MG63 (cell line): ENCODE results near the gene SSUH2. TPM values are rescaled to one million over a fixed set of nuclear protein-coding genes. Genes with fewer than 3 reads are reported as not detected.

Experiments
- DNase-seq: peaks from one replicate; pipeline ENCODE4 v3.0.0-alpha.2; 2020
- H3K27me3 ChIP-seq: fragments of 250-450 bp; sonication (Bioruptor Pico); 2 replicates; pipeline ENCODE4 v1.5.1; 2020; ENCODE audit warnings: mild to moderate bottlenecking, moderate library complexity
- H3K36me3 ChIP-seq: fragments of 250-450 bp; sonication (Bioruptor Pico); 2 replicates; pipeline ENCODE4 v1.5.1; 2020; ENCODE audit warnings: mild to moderate bottlenecking, moderate library complexity
- H3K4me3 ChIP-seq: fragments of 250-450 bp; sonication (Bioruptor Pico); 2 replicates; pipeline ENCODE4 v1.5.1; 2020; ENCODE audit warnings: mild to moderate bottlenecking, moderate library complexity
- H3K9me3 ChIP-seq: fragments of 250-450 bp; sonication (Bioruptor Pico); 2 replicates; pipeline ENCODE4 v1.5.1; 2020; ENCODE audit warnings: mild to moderate bottlenecking, moderate library complexity
- total RNA-seq: library from RNA; depleted of rRNA; stranded (reverse); fragments of >200 nt; shearing (Covaris generic); gene quantifications from 2 replicates; pipeline ENCODE4 v1.2.3, GENCODE V29; 2014; ENCODE audit warnings: low replicate concordance

Gene SSUH2
- total RNA-seq, 1 experiment from 2014 or later: not detected

- Histone ChIP-seq H3K9me3 (no peaks in the 10 kb centered on the region), H3K4me3 (no peak overlapping the region), H3K36me3 (no peaks in the 10 kb centered on the region), H3K27me3 (no peaks in the 10 kb centered on the region)
- DNase-seq: peak; percentile 85
Observed at GRCh38 chr3:8629151-8630021, 15.2 kb downstream of the SSUH2 start.

- Histone ChIP-seq H3K4me3 (no peak overlapping the region), H3K36me3 (no peaks in the 10 kb centered on the region), H3K27me3 (no peaks in the 10 kb centered on the region), H3K9me3 (no peaks in the 10 kb centered on the region)
- DNase-seq: no peak
Observed at GRCh38 chr3:8627949-8628348, 16.6 kb downstream of the SSUH2 start.

- H3K4me3 ChIP-seq: no peak overlapping the region
- no peaks in the 10 kb centered on the region for H3K36me3 ChIP-seq
- H3K27me3 ChIP-seq: no peaks in the 10 kb centered on the region
- no peak for DNase-seq
- no peaks in the 10 kb centered on the region for H3K9me3 ChIP-seq
Observed at GRCh38 chr3:8627201-8627940, 17.2 kb downstream of the SSUH2 start.

GRCh38 chr3:8625991-8626390 is 18.6 kb downstream of the SSUH2 start:
- H3K9me3 ChIP-seq: no peaks in the 10 kb centered on the region
- H3K36me3 ChIP-seq: no peaks in the 10 kb centered on the region
- no peaks in the 10 kb centered on the region for H3K27me3 ChIP-seq
- DNase-seq: peak; percentile 3
- H3K4me3 ChIP-seq: no peak overlapping the region

- no peak for DNase-seq
- no peaks in the 10 kb centered on the region for H3K27me3 ChIP-seq
- H3K4me3 ChIP-seq: no peak overlapping the region
- H3K36me3 ChIP-seq: no peaks in the 10 kb centered on the region
- H3K9me3 ChIP-seq: no peaks in the 10 kb centered on the region
Observed at GRCh38 chr3:8624612-8625011, 20.0 kb downstream of the SSUH2 start.

- no peak overlapping the region for H3K4me3 ChIP-seq
- DNase-seq: no peak
- H3K9me3 ChIP-seq: no peaks in the 10 kb centered on the region
- no peaks in the 10 kb centered on the region for H3K36me3 ChIP-seq
- H3K27me3 ChIP-seq: no peaks in the 10 kb centered on the region
Observed at GRCh38 chr3:8623741-8624140, 20.9 kb downstream of the SSUH2 start.

GRCh38 chr3:8622873-8623691 is 21.5 kb downstream of the SSUH2 start:
- peak; percentile 39 for DNase-seq

GRCh38 chr3:8621872-8622271 is 22.7 kb downstream of the SSUH2 start:
- Histone ChIP-seq H3K9me3 (no peaks in the 10 kb centered on the region), H3K27me3 (no peaks in the 10 kb centered on the region), H3K36me3 (no peaks in the 10 kb centered on the region), H3K4me3 (no peak overlapping the region)
- peak; percentile 40 for DNase-seq

More at GRCh38 chr3:8622873-8623691, 21.5 kb downstream of the SSUH2 start:
- H3K36me3 ChIP-seq: no peaks in the 10 kb centered on the region
- no peak overlapping the region for H3K4me3 ChIP-seq
- H3K9me3 ChIP-seq: no peaks in the 10 kb centered on the region
- H3K27me3 ChIP-seq: no peaks in the 10 kb centered on the region

GRCh38 chr3:8621141-8621540 is 23.5 kb downstream of the SSUH2 start:
- no peaks in the 10 kb centered on the region for H3K27me3 ChIP-seq
- H3K9me3 ChIP-seq: no peaks in the 10 kb centered on the region
- DNase-seq: no peak
- no peaks in the 10 kb centered on the region for H3K36me3 ChIP-seq
- H3K4me3 ChIP-seq: no peak overlapping the region

- no peaks in the 10 kb centered on the region for H3K9me3 ChIP-seq
- no peaks in the 10 kb centered on the region for H3K27me3 ChIP-seq
- H3K4me3 ChIP-seq: no peak overlapping the region
- H3K36me3 ChIP-seq: no peaks in the 10 kb centered on the region
- no peak for DNase-seq
Observed at GRCh38 chr3:8619548-8619947, 25.1 kb downstream of the SSUH2 start.

- H3K36me3 ChIP-seq: no peaks in the 10 kb centered on the region
- no peaks in the 10 kb centered on the region for H3K9me3 ChIP-seq
- DNase-seq: no peak
- no peak overlapping the region for H3K4me3 ChIP-seq
- H3K27me3 ChIP-seq: no peaks in the 10 kb centered on the region
Observed at GRCh38 chr3:8618950-8619349, 25.6 kb downstream of the SSUH2 start.

GRCh38 chr3:8617921-8618320 is 26.7 kb downstream of the SSUH2 start:
- Histone ChIP-seq H3K36me3 (no peaks in the 10 kb centered on the region), H3K4me3 (no peak overlapping the region), H3K27me3 (no peaks in the 10 kb centered on the region), H3K9me3 (no peaks in the 10 kb centered on the region)
- no peak for DNase-seq

- H3K9me3 ChIP-seq: no peaks in the 10 kb centered on the region
- H3K27me3 ChIP-seq: no peaks in the 10 kb centered on the region
- no peak overlapping the region for H3K4me3 ChIP-seq
- no peaks in the 10 kb centered on the region for H3K36me3 ChIP-seq
- DNase-seq: no peak
Observed at GRCh38 chr3:8610951-8611350, 33.6 kb downstream of the SSUH2 start.

- Histone ChIP-seq H3K4me3 (no peak overlapping the region), H3K36me3 (no peaks in the 10 kb centered on the region), H3K27me3 (no peaks in the 10 kb centered on the region), H3K9me3 (no peaks in the 10 kb centered on the region)
- no peak for DNase-seq
Observed at GRCh38 chr3:8608791-8609467, 35.7 kb downstream of the SSUH2 start.

GRCh38 chr3:8608041-8608790 is 36.4 kb downstream of the SSUH2 start:
- no peaks in the 10 kb centered on the region for H3K9me3 ChIP-seq
- DNase-seq: no peak
- H3K36me3 ChIP-seq: no peaks in the 10 kb centered on the region

More at GRCh38 chr3:8608041-8608790, 36.4 kb downstream of the SSUH2 start:
- Histone ChIP-seq H3K27me3 (no peaks in the 10 kb centered on the region), H3K4me3 (no peak overlapping the region)
